Stimulated activated CD8-positive, alpha-beta memory T cell treated with anti-CD3 and anti-CD28 coated beads, Interleukin-2, amount 100 ng/mL, for 1 hour (primary cell): Measurements from ENCODE around the gene DYNC2I2.
"Not testable (repeated sequence)": the region's sequence is repeated elsewhere in the genome, so short reads cannot be mapped to it uniquely, and the experiment has no call there.

Experiments used
- DNase-seq, 2 donors: peaks; one replicate each; pipeline ENCODE4 v3.0.0-alpha.2; 2020; ENCODE audit warnings: low read depth in 2 of 2

Gene DYNC2I2

GRCh38 chr9:128685636-128686489 lies 29.2 kb upstream of the DYNC2I2 start:
- peak in 1 of 2 donors; percentile 13 for DNase-seq

GRCh38 chr9:128684325-128685199 lies 27.9 kb upstream of the DYNC2I2 start:
- DNase-seq, result peak; percentile 39 to 51

- DNase-seq, result no peak
Observed at GRCh38 chr9:128684065-128684324, 27.3 kb upstream of the DYNC2I2 start.

GRCh38 chr9:128683340-128684064 lies 26.9 kb upstream of the DYNC2I2 start:
- DNase-seq, result peak in 1 of 2 donors; percentile 16

- no peak for DNase-seq
Observed at GRCh38 chr9:128677794-128678193, 21.1 kb upstream of the DYNC2I2 start.

- DNase-seq, result no peak
Observed at GRCh38 chr9:128675382-128675781, 18.7 kb upstream of the DYNC2I2 start.

- no peak for DNase-seq
Observed at GRCh38 chr9:128669786-128670185, 13.1 kb upstream of the DYNC2I2 start.

- DNase-seq, result not testable (repeated sequence)
Observed at GRCh38 chr9:128666481-128666941, 9.9 kb upstream of the DYNC2I2 start.

- DNase-seq, result no peak
Observed at GRCh38 chr9:128657796-128658195, 1.1 kb upstream of the DYNC2I2 start.

- DNase-seq, result no peak
Observed at GRCh38 chr9:128657344-128657704, 677 bp upstream of the DYNC2I2 start.

GRCh38 chr9:128654481-128654880 lies 2.2 kb downstream of the DYNC2I2 start:
- DNase-seq, result no peak

- DNase-seq, result no peak
Observed at GRCh38 chr9:128653908-128654307, 2.7 kb downstream of the DYNC2I2 start.

- no peak for DNase-seq
Observed at GRCh38 chr9:128651798-128652197, 4.8 kb downstream of the DYNC2I2 start.

GRCh38 chr9:128648206-128648605 lies 8.4 kb downstream of the DYNC2I2 start:
- peak; percentile 42 to 50 for DNase-seq

- no peak for DNase-seq
Observed at GRCh38 chr9:128643519-128644300, 12.9 kb downstream of the DYNC2I2 start.

- DNase-seq, result no peak
Observed at GRCh38 chr9:128642675-128643245, 13.9 kb downstream of the DYNC2I2 start.

- no peak for DNase-seq
Observed at GRCh38 chr9:128640603-128641002, 16.0 kb downstream of the DYNC2I2 start.

- DNase-seq, result no peak
Observed at GRCh38 chr9:128638580-128638979, 18.1 kb downstream of the DYNC2I2 start.

GRCh38 chr9:128637656-128638055 lies 19.0 kb downstream of the DYNC2I2 start:
- no peak for DNase-seq

- no peak for DNase-seq
Observed at GRCh38 chr9:128636556-128637530, 19.8 kb downstream of the DYNC2I2 start.
